Neural cell (in vitro differentiated cells): ENCODE measurements around the gene APBA2. TPM values are rescaled to one million over a fixed set of nuclear protein-coding genes. Genes with fewer than 3 reads are reported as not detected.

ENCODE experiments used
- H2AFZ ChIP-seq: fragments of 200-600, 300-800 bp; sonication (generic), shearing (Covaris generic); 2 replicates; pipeline ENCODE4 v1.6.0; 2014; ENCODE audit warnings: low read depth, mild to moderate bottlenecking, antibody characterized with exemption, low read length, moderate library complexity
- H3F3A ChIP-seq: fragments of 200-600 bp; shearing (Covaris generic); 2 replicates; pipeline ENCODE4 v1.6.1; 2016; ENCODE audit warnings: mild to moderate bottlenecking, moderate library complexity, mixed read lengths, antibody characterized with exemption, low read length; ENCODE audit not compliant: insufficient read depth, poor library complexity, severe bottlenecking
- H3K27ac ChIP-seq: fragments of 200-600, 300-800 bp; sonication (generic), shearing (Covaris generic); 2 replicates; pipeline ENCODE4 v1.5.1; 2014; ENCODE audit warnings: mild to moderate bottlenecking, low read length, moderate library complexity
- H3K27me3 ChIP-seq: fragments of 300-800, 200-600 bp; sonication (generic), shearing (Covaris generic); 2 replicates; pipeline ENCODE4 v1.6.0; 2014; ENCODE audit warnings: mild to moderate bottlenecking, low read depth, low read length, moderate library complexity; ENCODE audit not compliant: insufficient read depth
- H3K36me3 ChIP-seq: fragments of 300-800, 200-600 bp; sonication (generic), shearing (Covaris generic); 2 replicates; pipeline ENCODE4 v1.5.1; 2014; ENCODE audit warnings: mild to moderate bottlenecking, antibody characterized with exemption, low read length, moderate library complexity; ENCODE audit not compliant: insufficient read depth
- H3K4me2 ChIP-seq: fragments of 300-800, 200-600 bp; sonication (generic), shearing (Covaris generic); 2 replicates; pipeline ENCODE4 v1.6.0; 2014; ENCODE audit warnings: mild to moderate bottlenecking, low read length
- H3K4me3 ChIP-seq: fragments of 300-800, 200-600 bp; sonication (generic), shearing (Covaris generic); 2 replicates; pipeline ENCODE4 v1.5.1; 2014; ENCODE audit warnings: mild to moderate bottlenecking, low read length, moderate library complexity
- H3K79me2 ChIP-seq: fragments of 200-600 bp; shearing (Covaris generic); replicated peaks from 2 replicates; pipeline ENCODE4 v1.6.0; 2014; ENCODE audit warnings: mild to moderate bottlenecking, low read length, moderate library complexity; ENCODE audit not compliant: insufficient read depth
- H3K9ac ChIP-seq: fragments of 300-800, 200-600 bp; sonication (generic), shearing (Covaris generic); 2 replicates; pipeline ENCODE4 v1.6.1; 2016; ENCODE audit warnings: mild to moderate bottlenecking, low read length, mixed read lengths
- H3K9me2 ChIP-seq: fragments of 200-600 bp; shearing (Covaris generic); 2 replicates; pipeline ENCODE4 v1.6.1; 2016; ENCODE audit warnings: mild to moderate bottlenecking, low read length, mixed read lengths; ENCODE audit not compliant: insufficient read depth
- H3K9me3 ChIP-seq: fragments of 200-600, 300-800 bp; sonication (generic), shearing (Covaris generic); 2 replicates; pipeline ENCODE4 v1.6.1; 2016; ENCODE audit warnings: mild to moderate bottlenecking, mixed run types, low read length, moderate library complexity, mixed read lengths
- H4K20me1 ChIP-seq: fragments of 200-600 bp; shearing (Covaris generic); 2 replicates; pipeline ENCODE4 v1.6.1; 2016; ENCODE audit warnings: mild to moderate bottlenecking, mixed run types; ENCODE audit not compliant: insufficient read depth
- CTCF ChIP-seq: fragments of 450-650 bp; IDR thresholded peaks from 2 replicates; pipeline ENCODE4 v1.5.1; 2014; ENCODE audit warnings: antibody characterized with exemption, mild to moderate bottlenecking, moderate library complexity; ENCODE audit not compliant: poor library complexity, severe bottlenecking
- EP300 ChIP-seq: fragments of 450-650 bp; conservative IDR thresholded peaks from 2 replicates; pipeline ENCODE4 v1.6.1; 2014; ENCODE audit warnings: antibody characterized with exemption, mild to moderate bottlenecking, moderate library complexity; ENCODE audit not compliant: poor library complexity, severe bottlenecking
- EZH2 ChIP-seq: fragments of 200-600, 300-800 bp; shearing (Covaris generic), sonication (generic); IDR thresholded peaks from 2 replicates; pipeline ENCODE4 v1.6.1; 2014; ENCODE audit warnings: antibody characterized with exemption, low read length, borderline replicate concordance, mild to moderate bottlenecking; ENCODE audit not compliant: insufficient read depth, poor library complexity, severe bottlenecking
- MXI1 ChIP-seq: fragments of 450-650 bp; conservative IDR thresholded peaks from 2 replicates; pipeline ENCODE4 v1.6.1; 2014; ENCODE audit warnings: antibody characterized with exemption, mild to moderate bottlenecking; ENCODE audit not compliant: poor library complexity, severe bottlenecking
- POLR2AphosphoS5 ChIP-seq: IDR thresholded peaks from 2 replicates; pipeline ENCODE4 v1.6.1; 2012
- RAD21 ChIP-seq: fragments of 450-650 bp; conservative IDR thresholded peaks from 2 replicates; pipeline ENCODE4 v1.6.1; 2014; ENCODE audit warnings: antibody characterized with exemption, mild to moderate bottlenecking, moderate library complexity
- REST ChIP-seq: IDR thresholded peaks from 2 replicates; pipeline ENCODE4 v1.6.1; 2012; ENCODE audit warnings: borderline replicate concordance
- SMC3 ChIP-seq: fragments of 450-650 bp; conservative IDR thresholded peaks from 2 replicates; pipeline ENCODE4 v1.6.1; 2014; ENCODE audit warnings: antibody characterized with exemption, mild to moderate bottlenecking, moderate library complexity; ENCODE audit not compliant: poor library complexity
- TAF1 ChIP-seq: IDR thresholded peaks from 2 replicates; pipeline ENCODE4 v1.6.1; 2012; ENCODE audit warnings: low read depth
- polyA plus RNA-seq: library from polyadenylated mRNA; depleted of rRNA; stranded (reverse); fragments of >200 nt; gene quantifications from 2 replicates; pipeline ENCODE4 v1.2.3, GENCODE V29; 2014

Gene APBA2
- polyA plus RNA-seq, 1 donor from 2014 or later: 134 TPM

- no peak overlapping the region for H3K9ac ChIP-seq
- H3K79me2 ChIP-seq: no peaks in the 10 kb centered on the region
- H3K9me2 ChIP-seq: no peaks in the 10 kb centered on the region
- H3K9me3 ChIP-seq: no peaks in the 10 kb centered on the region
- H3F3A ChIP-seq: no peaks in the 10 kb centered on the region
- H3K27ac ChIP-seq: no peak overlapping the region
- TF ChIP-seq EZH2: no peak
- TF ChIP-seq SMC3: no peak
- TF ChIP-seq EP300: no peak
- no peak for TF ChIP-seq MXI1
- TF ChIP-seq RAD21: no peak
- TF ChIP-seq TAF1: no peak
- no peak for TF ChIP-seq REST
- no peak for TF ChIP-seq CTCF
- no peak for TF ChIP-seq POLR2AphosphoS5
- H2AFZ ChIP-seq: no peak overlapping the region
- H3K36me3 ChIP-seq: no peaks in the 10 kb centered on the region
- no peak overlapping the region for H3K4me3 ChIP-seq
- H4K20me1 ChIP-seq: no peaks in the 10 kb centered on the region
- H3K27me3 ChIP-seq: no peaks in the 10 kb centered on the region
- H3K4me2 ChIP-seq: no peak overlapping the region
These were observed 120.2 kb downstream of the APBA2 start for GRCh38 chr15:29005931-29006330.

- Histone ChIP-seq H4K20me1 (no peaks in the 10 kb centered on the region), H3K9ac (no peak overlapping the region), H3K27ac (no peak overlapping the region), H2AFZ (no peak overlapping the region), H3K9me2 (no peaks in the 10 kb centered on the region), H3K9me3 (no peaks in the 10 kb centered on the region), H3K4me2 (no peak overlapping the region), H3K27me3 (no peaks in the 10 kb centered on the region), H3K79me2 (no peaks in the 10 kb centered on the region), H3F3A (no peaks in the 10 kb centered on the region), H3K4me3 (no peak overlapping the region), H3K36me3 (no peaks in the 10 kb centered on the region)
- TF ChIP-seq REST (no peak), EZH2 (no peak), EP300 (no peak), TAF1 (no peak), MXI1 (no peak), CTCF (no peak), RAD21 (no peak), POLR2AphosphoS5 (no peak), SMC3 (no peak)
These were observed 123.1 kb downstream of the APBA2 start for GRCh38 chr15:29008846-29009245.
